ENCODE measurements around the gene PPRC1. TPM values are rescaled to one million over a fixed set of nuclear protein-coding genes. Genes with fewer than 3 reads are reported as not detected.
A peak's percentile ranks its signal among the peaks of the same experiment; 100 is the strongest.

Gene PPRC1
- total and polyA plus RNA-seq, 2 donors (not counting 1 experiment from before 2014, with no cell fraction given): 23.3 to 36.3 TPM

DNA sequence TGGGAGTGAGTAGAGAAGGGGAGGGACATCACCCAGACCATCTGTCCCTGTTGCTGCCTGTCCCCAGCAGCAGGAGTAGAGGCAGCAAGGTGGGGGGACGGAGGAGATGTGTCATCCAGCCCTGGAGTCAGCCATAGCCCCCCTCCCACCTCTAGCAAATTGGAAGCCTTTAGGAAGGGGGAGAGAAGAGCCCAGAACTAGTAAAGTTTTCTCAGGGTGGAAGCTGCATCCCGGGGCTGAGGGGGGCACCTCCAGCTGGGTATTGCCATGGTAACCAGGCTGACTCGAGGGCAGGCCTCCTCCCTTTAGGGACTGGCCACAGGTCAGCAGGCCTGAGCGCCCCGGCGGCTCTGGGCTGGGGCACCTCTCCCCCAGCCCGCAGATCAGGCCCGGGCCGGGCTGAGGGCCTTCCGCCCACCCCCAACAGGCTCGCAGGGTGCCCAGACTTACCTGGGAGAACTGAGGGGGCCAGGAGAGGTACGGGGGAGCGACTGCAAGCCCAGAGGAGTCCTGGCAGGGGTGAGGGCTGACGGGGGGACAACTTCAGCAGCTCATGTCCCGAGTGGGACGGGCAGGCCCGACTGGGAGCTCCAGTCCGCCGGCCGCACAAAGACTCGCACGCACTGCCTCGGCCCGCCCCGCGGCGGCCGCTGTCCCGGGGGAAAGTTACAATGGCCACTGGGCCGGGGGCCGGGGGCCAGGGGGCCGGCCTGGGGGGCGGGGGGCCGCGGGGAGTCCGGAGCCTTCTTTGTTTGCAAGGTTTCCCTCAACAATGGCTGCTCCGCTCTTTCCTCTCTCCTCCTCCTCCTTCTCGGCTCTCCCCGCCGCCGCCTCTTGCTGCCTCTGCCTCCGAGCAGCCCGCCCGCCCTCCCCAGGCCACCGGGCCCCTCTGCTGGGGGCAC lies 18.6 kb upstream of the PPRC1 start:
- Histone ChIP-seq H3K4me1 (ENCODE audit: control insufficient read depth in 2 of 2, insufficient read depth in 2 of 2, low read length in 2 of 2) (peaks cover 58 to 68% of the 10 kb centered on the region in 2 donors), H3K79me2 (ENCODE audit: control insufficient read depth, insufficient read depth, low read length) (peaks cover 85% of the 10 kb centered on the region), H3K4me2 (replicated peaks; ENCODE audit: low read depth, low read length, poor library complexity, severe bottlenecking) (peak overlapping the region; percentile 96), H3K27me3 (replicated peaks in 1 of 4; ENCODE audit: control extremely low read depth in 1 of 4, control insufficient read depth in 3 of 4, insufficient read depth in 4 of 4, low read length in 3 of 4) (no peaks in the 10 kb centered on the region), H3K9me3 (ENCODE audit: control extremely low read depth in 1 of 3, control insufficient read depth in 2 of 3, insufficient read depth in 1 of 3, low read length in 2 of 3) (no peaks in the 10 kb centered on the region), H2AFZ (ENCODE audit: insufficient read depth, low read depth, low read length, poor library complexity, severe bottlenecking) (peak overlapping the region; percentile 77), H3K4me3 (ENCODE audit: control extremely low read depth in 1 of 5, extremely low read depth in 1 of 5, insufficient read depth in 1 of 5, low read depth in 2 of 5, low read length in 4 of 5) (peak overlapping the region; percentile 22 to 64 (median 57)), H3K9ac (ENCODE audit: low read length) (peak overlapping the region; percentile 68), H3K27ac (ENCODE audit: low read length in 2 of 2) (peak overlapping the region in 1 of 2 donors; percentile 56), H3K36me3 (replicated peaks in 1 of 2; ENCODE audit: control extremely low read depth in 1 of 2, control insufficient read depth in 1 of 2, extremely low read depth in 1 of 2, insufficient read depth in 2 of 2, low read length in 1 of 2) (peaks cover 6 to 23% of the 10 kb centered on the region in 2 experiments), H4K20me1 (ENCODE audit: control insufficient read depth, insufficient read depth, low read length, poor library complexity, severe bottlenecking) (peaks cover 70% of the 10 kb centered on the region)
- Mint-ChIP-seq H3K9me3 (ENCODE audit: insufficient read depth) (no peaks in the 10 kb centered on the region), H3K4me3 (peak overlapping the region; percentile 86), H3K4me1 (peaks cover 59% of the 10 kb centered on the region), H3K27me3 (no peaks in the 10 kb centered on the region), H3K27ac (peak overlapping the region; percentile 91)
- CTCF ChIA-PET: interaction anchor here (0.7 to 1.6 kb wide), 4 partner anchors 18 to 421 kb away, joined by 3 to 5 read pairs (median 3); no protein-coding TSS in a partner anchor
- WGBS (ENCODE audit: insufficient coverage): 1% methylated on average over 38 of the region's 45 CpGs
- intact Hi-C loops (cut with micrococcal nuclease): no loop called here
- no peak for TF ChIP-seq EZH2 (IDR thresholded peaks at IDR 0.05; ENCODE audit: borderline replicate concordance, insufficient read depth, low read depth, low read length, poor library complexity, severe bottlenecking)
- TF ChIP-seq, protein P1, sequence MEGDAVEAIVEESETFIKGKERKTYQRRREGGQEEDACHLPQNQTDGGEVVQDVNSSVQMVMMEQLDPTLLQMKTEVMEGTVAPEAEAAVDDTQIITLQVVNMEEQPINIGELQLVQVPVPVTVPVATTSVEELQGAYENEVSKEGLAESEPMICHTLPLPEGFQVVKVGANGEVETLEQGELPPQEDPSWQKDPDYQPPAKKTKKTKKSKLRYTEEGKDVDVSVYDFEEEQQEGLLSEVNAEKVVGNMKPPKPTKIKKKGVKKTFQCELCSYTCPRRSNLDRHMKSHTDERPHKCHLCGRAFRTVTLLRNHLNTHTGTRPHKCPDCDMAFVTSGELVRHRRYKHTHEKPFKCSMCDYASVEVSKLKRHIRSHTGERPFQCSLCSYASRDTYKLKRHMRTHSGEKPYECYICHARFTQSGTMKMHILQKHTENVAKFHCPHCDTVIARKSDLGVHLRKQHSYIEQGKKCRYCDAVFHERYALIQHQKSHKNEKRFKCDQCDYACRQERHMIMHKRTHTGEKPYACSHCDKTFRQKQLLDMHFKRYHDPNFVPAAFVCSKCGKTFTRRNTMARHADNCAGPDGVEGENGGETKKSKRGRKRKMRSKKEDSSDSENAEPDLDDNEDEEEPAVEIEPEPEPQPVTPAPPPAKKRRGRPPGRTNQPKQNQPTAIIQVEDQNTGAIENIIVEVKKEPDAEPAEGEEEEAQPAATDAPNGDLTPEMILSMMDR (IDR thresholded peaks at IDR 0.05): no peak
- POLR2A ChIA-PET: interaction anchor here (0.5 to 1.3 kb wide), 4 partner anchors 49 to 538 kb away, joined by 3 to 7 read pairs (median 4); partner anchors contain the start of gene HPS6
- ATAC-seq (ENCODE audit: low read depth) (peak; percentile 4), DNase-seq (peak; percentile 33)
